Caki2 (cell line): ENCODE data around the gene TBX4. TPM values are rescaled to one million over a fixed set of nuclear protein-coding genes. Genes with fewer than 3 reads are reported as not detected.

Experiments
- DNase-seq: peaks from one replicate; pipeline ENCODE4 v3.0.0-alpha.2; 2015; ENCODE audit warnings: low read depth
- in situ Hi-C: cut with HindIII; loops from 2 replicates; pipeline ENCODE4 v1.10.0; 2016; ENCODE audit warnings: low sequenced_read_pairs, low pct_unique_long_range_greater_than_20kb, mixed read lengths
- total RNA-seq: library from RNA; depleted of rRNA; stranded (reverse); fragments of >200 nt; shearing (Covaris generic); gene quantifications from 2 replicates; pipeline ENCODE4 v1.2.3, GENCODE V29; 2014; ENCODE audit warnings: low replicate concordance

TBX4 gene
- total RNA-seq, 1 experiment from 2014 or later, result not detected

GRCh38 chr17:61475726-61476125, 23.5 kb downstream of the TBX4 start:
- DNase-seq, result no peak
- in situ Hi-C loops, result no loop called here

- DNase-seq, result no peak
- in situ Hi-C loops, result no loop called here
These were observed 24.4 kb downstream of the TBX4 start for GRCh38 chr17:61476476-61477203.

- DNase-seq, result no peak
- in situ Hi-C loops, result no loop called here
These were observed 25.1 kb downstream of the TBX4 start for GRCh38 chr17:61477204-61477834.

GRCh38 chr17:61478026-61478789, 26.0 kb downstream of the TBX4 start:
- no peak for DNase-seq
- in situ Hi-C loops, result no loop called here

GRCh38 chr17:61478790-61479492, 26.7 kb downstream of the TBX4 start:
- in situ Hi-C loops, result no loop called here

GRCh38 chr17:61479493-61480413, 27.5 kb downstream of the TBX4 start:
- in situ Hi-C loops, result no loop called here
- DNase-seq, result no peak

More at GRCh38 chr17:61478790-61479492, 26.7 kb downstream of the TBX4 start:
- DNase-seq, result no peak

- in situ Hi-C loops, result no loop called here
- DNase-seq, result no peak
These were observed 28.2 kb downstream of the TBX4 start for GRCh38 chr17:61480414-61480807.

- no peak for DNase-seq
- in situ Hi-C loops, result no loop called here
These were observed 29.2 kb downstream of the TBX4 start for GRCh38 chr17:61481421-61481820.

GRCh38 chr17:61482467-61482866, 30.2 kb downstream of the TBX4 start:
- no peak for DNase-seq
- in situ Hi-C loops, result no loop called here

GRCh38 chr17:61483778-61484116, 31.5 kb downstream of the TBX4 start:
- in situ Hi-C loops, result no loop called here
- DNase-seq, result no peak

- in situ Hi-C loops, result no loop called here
- DNase-seq, result no peak
These were observed 32.0 kb downstream of the TBX4 start for GRCh38 chr17:61484174-61484573.

- DNase-seq, result no peak
- in situ Hi-C loops, result no loop called here
These were observed 33.0 kb downstream of the TBX4 start for GRCh38 chr17:61485067-61485775.

GRCh38 chr17:61486135-61487120, 34.2 kb downstream of the TBX4 start:
- no peak for DNase-seq
- in situ Hi-C loops, result no loop called here

- in situ Hi-C loops, result no loop called here
- no peak for DNase-seq
These were observed 35.2 kb downstream of the TBX4 start for GRCh38 chr17:61487161-61487988.

- in situ Hi-C loops, result no loop called here
- DNase-seq, result no peak
These were observed 35.9 kb downstream of the TBX4 start for GRCh38 chr17:61487989-61488595.
